GM19324 (cell line): ENCODE data around the gene UGT1A10.
"Not testable (repeated sequence)": the region's sequence is repeated elsewhere in the genome, so short reads cannot be mapped to it uniquely, and the experiment has no call there.

ENCODE experiments used
- ATAC-seq: cut with Tn5 transposase; IDR thresholded peaks from one replicate; pipeline ENCODE4 v1.9.1; 2021; ENCODE audit warnings: mild to moderate bottlenecking, moderate library complexity; ENCODE audit not compliant: unreplicated experiment, low FRiP score

UGT1A10 gene

GRCh38 chr2:233636306-233636705, at the start of gene UGT1A10:
TSS of gene UGT1A10 (plus strand) at chr2:233636448. CDS start at chr2:233636523, 75 bp downstream.
- ATAC-seq: not testable (repeated sequence)

GRCh38 chr2:233588400-233588799, 47.8 kb upstream of the UGT1A10 start:
- ATAC-seq: no peak

DNA sequence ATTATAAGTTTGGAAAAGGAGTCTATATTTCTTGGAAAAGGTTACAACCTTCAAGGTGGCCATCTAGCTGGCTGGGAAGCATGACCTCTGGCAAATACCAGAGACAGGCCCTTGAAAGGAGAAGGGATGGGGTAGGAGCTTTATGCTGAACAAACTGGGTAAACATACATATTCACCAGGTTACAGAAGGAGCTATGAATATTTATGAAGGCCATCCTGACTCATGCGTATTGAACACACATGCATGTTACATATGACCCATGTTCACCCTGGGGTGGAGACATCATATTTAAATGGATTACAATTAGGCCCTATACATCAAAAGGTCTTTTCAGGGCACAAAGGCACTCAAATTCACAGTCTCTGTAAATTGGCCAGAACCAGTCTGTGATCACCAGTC, 43.5 kb upstream of the UGT1A10 start:
- ATAC-seq: not testable (repeated sequence)

DNA sequence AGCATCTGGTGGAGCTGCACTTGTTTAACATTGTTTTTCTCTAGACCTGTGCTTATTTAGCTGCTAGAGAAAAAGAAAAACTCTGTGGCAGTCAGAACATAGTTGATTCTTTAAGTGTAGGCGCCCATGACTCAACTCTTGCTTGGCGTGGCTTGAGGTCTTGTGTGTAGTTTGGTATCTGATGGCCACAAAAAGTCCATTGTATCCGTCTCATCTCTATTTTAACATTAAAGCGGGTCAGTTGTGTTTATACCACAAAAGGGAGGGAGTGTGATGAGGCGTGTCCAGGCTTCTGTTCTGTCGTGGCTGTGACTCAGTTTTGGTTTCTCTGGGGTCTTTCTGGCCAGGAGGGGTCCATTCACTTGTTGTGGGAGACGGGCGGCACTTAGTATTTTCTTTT, 43.0 kb upstream of the UGT1A10 start:
- no peak for ATAC-seq

- ATAC-seq: no peak
These were observed 38.7 kb upstream of the UGT1A10 start for GRCh38 chr2:233597522-233597921.

DNA sequence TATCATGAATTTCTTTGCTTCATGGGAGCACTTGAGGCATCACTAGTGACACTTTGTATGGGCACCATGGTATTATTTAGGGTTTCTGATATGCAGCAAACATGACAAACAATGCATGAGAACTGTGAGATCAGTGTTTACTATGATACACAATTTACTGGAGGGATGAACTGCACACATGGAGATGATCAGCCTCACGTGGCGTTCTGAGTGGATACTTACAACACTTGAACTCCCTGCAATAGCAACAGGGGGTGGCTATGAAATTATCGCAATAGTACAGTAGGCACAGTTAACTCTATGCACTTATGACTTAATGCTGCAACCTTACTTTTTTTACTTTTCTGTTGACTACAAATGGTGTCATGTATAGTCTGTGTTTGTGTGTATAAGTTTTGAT, 37.3 kb upstream of the UGT1A10 start:
- ATAC-seq: no peak

DNA sequence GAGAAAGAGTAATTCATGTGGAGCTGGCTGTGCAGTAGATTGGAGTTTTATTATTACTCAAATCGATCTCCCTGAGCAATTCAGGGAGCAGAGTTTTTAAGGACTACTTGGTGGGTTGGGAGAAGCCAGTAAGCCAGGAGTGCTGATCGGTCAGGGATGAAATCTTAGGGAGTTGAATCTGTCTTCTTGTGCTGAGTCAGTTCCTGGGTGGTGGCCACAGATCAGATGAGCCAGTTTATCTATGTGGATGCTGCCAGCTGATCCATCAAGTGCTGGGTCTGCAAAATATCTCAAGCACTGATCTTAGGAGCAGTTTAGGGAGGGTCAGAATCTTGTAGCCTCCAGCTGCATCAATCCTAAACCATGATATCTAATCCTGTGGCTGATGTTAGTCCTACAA, 35.9 kb upstream of the UGT1A10 start:
- no peak for ATAC-seq

- no peak for ATAC-seq
These were observed 34.2 kb upstream of the UGT1A10 start for GRCh38 chr2:233602076-233602475.

- no peak for ATAC-seq
These were observed 32.7 kb upstream of the UGT1A10 start for GRCh38 chr2:233603520-233603919.

GRCh38 chr2:233604826-233605225, 31.4 kb upstream of the UGT1A10 start:
- no peak for ATAC-seq

DNA sequence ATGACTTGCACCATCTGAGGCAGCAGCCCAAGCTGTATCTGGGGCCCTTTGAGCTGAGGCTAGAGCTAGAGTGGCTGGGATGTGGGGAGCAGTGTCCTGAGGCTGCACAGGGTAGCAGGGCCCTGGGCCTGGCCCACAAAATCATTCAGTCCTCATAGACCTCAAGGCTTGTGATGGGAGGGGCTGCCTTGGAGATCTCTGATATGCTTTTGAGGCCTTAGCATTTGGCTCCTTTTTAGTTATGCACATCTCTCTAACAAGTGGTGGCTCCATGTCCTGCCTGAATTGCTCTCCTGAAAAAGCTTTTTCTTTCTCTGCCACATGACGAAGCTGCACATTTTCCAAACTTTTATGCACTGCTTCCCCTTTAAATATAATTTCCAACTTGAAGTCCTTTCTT, 30.6 kb upstream of the UGT1A10 start:
- no peak for ATAC-seq

- no peak for ATAC-seq
These were observed 25.0 kb upstream of the UGT1A10 start for GRCh38 chr2:233611284-233611683.

- not testable (repeated sequence) for ATAC-seq
These were observed 18.8 kb upstream of the UGT1A10 start, which contains the start of gene UGT1A8 for GRCh38 chr2:233617476-233617875. TSS of gene UGT1A8 (plus strand) at chr2:233617633. CDS start at chr2:233617708, 75 bp downstream.

DNA sequence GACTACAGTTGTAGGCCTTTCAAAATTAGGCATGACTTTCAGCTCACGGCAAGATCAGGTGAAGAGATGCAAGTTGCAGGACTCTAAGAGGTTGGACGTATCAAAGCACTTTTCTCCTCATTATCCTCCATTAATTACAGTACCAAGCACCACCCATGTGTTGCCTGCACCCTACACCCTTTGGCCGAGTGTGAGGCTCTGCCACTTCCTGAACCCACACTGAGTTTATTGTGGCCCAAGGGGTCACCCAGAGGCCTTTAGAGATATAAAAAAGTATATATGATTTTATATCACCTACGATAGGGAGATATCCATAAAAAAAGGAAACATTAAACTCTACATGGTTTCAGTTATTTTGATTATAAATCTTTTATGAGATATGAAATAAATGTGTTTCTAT, 16.0 kb upstream of the UGT1A10 start:
- ATAC-seq: no peak

DNA sequence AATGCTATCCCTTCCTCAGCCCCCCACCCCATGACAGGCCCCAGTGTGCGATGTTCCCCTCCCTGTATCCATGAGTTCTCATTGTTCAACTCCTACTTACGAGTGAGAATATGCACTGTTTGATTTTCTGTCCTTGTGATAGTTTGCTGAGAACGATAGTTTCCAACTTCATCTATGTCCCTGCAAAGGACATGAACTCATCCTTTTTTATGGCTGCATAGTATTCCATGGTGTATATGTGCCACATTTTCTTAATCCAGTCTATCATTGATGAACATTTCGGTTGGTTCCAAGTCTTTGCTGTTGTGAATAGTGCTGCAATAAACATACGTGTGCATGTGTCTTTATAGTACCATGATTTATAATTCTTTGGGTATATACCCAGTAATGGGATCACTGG, 14.4 kb upstream of the UGT1A10 start:
- not testable (repeated sequence) for ATAC-seq

GRCh38 chr2:233627331-233628025, 8.8 kb upstream of the UGT1A10 start:
- ATAC-seq: no peak

DNA sequence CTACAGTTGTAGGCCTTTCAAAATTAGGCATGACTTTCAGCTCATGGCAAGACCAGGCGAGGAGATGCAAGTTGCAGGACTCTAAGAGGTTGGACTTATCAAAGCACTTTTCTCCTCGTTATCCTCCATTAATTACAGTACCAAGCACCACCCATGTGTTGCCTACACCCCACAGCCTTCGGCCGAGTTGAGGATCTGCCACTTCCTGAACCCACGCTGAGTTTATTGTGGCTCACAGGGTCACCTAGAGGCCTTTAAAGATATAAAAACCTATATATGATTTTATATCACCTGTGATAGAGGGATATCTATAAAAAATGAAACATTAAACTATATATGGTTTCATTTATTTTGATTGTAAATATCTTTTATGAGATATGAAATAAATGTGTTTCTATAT, 2.6 kb downstream of the UGT1A10 start:
- no peak for ATAC-seq

- no peak for ATAC-seq
These were observed 3.6 kb downstream of the UGT1A10 start for GRCh38 chr2:233639860-233640259.

DNA sequence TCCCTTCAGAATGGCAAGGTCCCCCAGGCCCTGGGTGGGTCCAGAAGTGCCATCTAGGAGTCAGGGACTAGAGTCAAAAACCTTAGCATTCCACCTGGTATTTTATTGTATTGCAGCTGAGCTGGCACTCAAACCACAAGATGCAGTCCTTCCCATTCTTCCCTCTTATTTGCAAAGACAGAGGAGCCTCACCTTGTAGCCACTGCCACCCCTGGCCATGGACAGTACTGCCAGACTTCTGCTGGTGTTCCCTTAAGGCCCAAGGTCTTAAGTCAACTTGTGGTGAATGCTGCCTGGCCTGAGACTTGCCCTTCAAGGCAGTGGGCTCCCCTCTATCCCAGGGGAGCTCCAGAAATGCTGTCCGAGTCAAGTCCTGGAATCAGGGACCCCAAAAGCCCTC, 6.9 kb downstream of the UGT1A10 start:
- ATAC-seq: no peak

DNA sequence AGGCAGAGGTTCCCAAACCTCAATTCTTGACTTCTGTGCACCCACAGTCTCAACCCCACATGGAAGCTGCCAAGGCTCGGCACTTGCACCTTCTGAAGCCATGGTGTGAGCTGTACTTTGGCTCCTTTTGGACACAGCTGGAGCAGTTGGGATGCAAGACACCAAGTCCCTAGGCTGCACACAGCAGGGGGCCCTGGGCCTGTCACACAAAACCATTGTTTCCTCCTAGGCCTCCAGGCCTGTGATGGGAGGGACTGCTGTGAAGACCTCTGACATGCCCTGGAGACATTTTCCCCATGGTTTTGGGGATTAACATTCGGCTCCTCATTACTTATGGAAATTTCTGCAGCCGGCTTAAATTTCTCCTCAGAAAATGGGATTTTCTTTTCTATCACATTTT, 9.8 kb downstream of the UGT1A10 start:
- ATAC-seq: not testable (repeated sequence)

GRCh38 chr2:233650981-233651380, 14.7 kb downstream of the UGT1A10 start:
- ATAC-seq: no peak

- ATAC-seq: no peak
These were observed 15.2 kb downstream of the UGT1A10 start for GRCh38 chr2:233651430-233651829.

DNA sequence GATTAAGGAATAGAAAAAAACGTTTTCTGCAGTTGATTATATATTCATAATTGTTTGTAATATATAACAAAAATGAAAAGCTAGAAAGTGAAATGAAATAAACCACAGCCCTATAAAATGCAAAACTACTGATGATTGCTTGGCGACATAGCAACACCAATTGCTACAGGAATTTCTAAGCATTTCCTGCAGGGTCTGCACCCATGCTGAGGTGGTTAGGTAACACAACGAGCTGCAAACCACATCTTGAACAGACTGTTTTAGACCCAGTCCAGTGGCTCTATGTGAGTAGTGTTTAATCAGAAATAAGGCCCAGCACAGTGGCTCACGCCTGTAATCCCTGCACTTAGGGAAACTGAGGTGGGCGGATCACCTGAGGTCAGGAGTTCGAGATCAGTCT, 18.3 kb downstream of the UGT1A10 start:
- no peak for ATAC-seq
